K562 (cell line): Measurements from ENCODE around the gene AADAC. TPM values are rescaled to one million over a fixed set of nuclear protein-coding genes. Genes with fewer than 3 reads are reported as not detected.

Source experiments
- ARID1B ChIP-seq: fragments of 450-650 bp; IDR thresholded peaks from 2 replicates; pipeline ENCODE4 v1.6.1; 2016; ENCODE audit warnings: antibody characterized with exemption, mild to moderate bottlenecking, inconsistent platforms
- CSDE1 ChIP-seq, 2 experiments: fragments of 450-650 bp; IDR thresholded peaks; 2 replicates each; pipeline ENCODE4 v1.6.1; 2016; ENCODE audit warnings: mild to moderate bottlenecking in 1 of 2
- ELF4 ChIP-seq: fragments of 450-650 bp; formaldehyde crosslinking; IDR thresholded peaks from 2 replicates; pipeline ENCODE4 v1.4.0; 2022; ENCODE audit warnings: missing genetic modification characterization
- NR1H2 ChIP-seq: sonication (generic); formaldehyde crosslinking; IDR thresholded peaks from 2 replicates; pipeline ENCODE4 v1.4.0; 2020; ENCODE audit warnings: mild to moderate bottlenecking, missing genetic modification reagents
- NR3C1 ChIP-seq: sonication (generic); formaldehyde crosslinking; IDR thresholded peaks from 2 replicates; pipeline ENCODE4 v1.8.1; 2022; ENCODE audit warnings: missing genetic modification reagents
- PHTF2 ChIP-seq: fragments of 250-450 bp; sonication (Bioruptor Pico); IDR thresholded peaks from 2 replicates; pipeline ENCODE4 v1.5.0; 2021; ENCODE audit warnings: mild to moderate bottlenecking
- SIN3A ChIP-seq, 2 experiments: fragments of 150-350 bp in 1 of 2; IDR thresholded peaks; 2 replicates each; pipeline ENCODE4 v1.6.1; 2011 to 2016; ENCODE audit warnings: borderline replicate concordance in 2 of 2, low read depth in 2 of 2, low read length in 2 of 2, mild to moderate bottlenecking in 2 of 2, moderate library complexity in 2 of 2; ENCODE audit not compliant: control insufficient read depth in 1 of 2
- SIX5 ChIP-seq, 2 experiments: IDR thresholded peaks; 2 replicates each; pipeline ENCODE4 v1.6.1; 2011; ENCODE audit warnings: low read length in 2 of 2, borderline replicate concordance in 1 of 2, low read depth in 1 of 2, mild to moderate bottlenecking in 1 of 2, moderate library complexity in 1 of 2; ENCODE audit not compliant: insufficient read depth in 1 of 2
- SMARCA4 ChIP-seq: fragments of 450-650 bp; IDR thresholded peaks from 2 replicates; pipeline ENCODE4 v1.6.1; 2016
- SRSF1 ChIP-seq: fragments of 200-400 bp; formaldehyde crosslinking; IDR thresholded peaks from 2 replicates; pipeline ENCODE4 v1.6.1; 2017; ENCODE audit warnings: mild to moderate bottlenecking, low read depth, low read length, moderate library complexity
- TAF9B ChIP-seq: fragments of 450-650 bp; IDR thresholded peaks from 2 replicates; pipeline ENCODE4 v1.6.1; 2018; ENCODE audit warnings: mild to moderate bottlenecking; ENCODE audit not compliant: partially characterized antibody
- TRIM28 ChIP-seq: fragments of 450-650 bp; IDR thresholded peaks from 2 replicates; pipeline ENCODE4 v1.6.1; 2017
- TSC22D4 ChIP-seq: fragments of 450-650 bp; IDR thresholded peaks from 2 replicates; pipeline ENCODE4 v1.6.1; 2016; ENCODE audit warnings: missing genetic modification characterization, missing biosample characterization, control low read depth
- WHSC1 ChIP-seq: IDR thresholded peaks from one replicate; pipeline ENCODE4 v1.6.1; 2012; ENCODE audit warnings: low read length, control low read depth, inconsistent platforms
- ZKSCAN8 ChIP-seq: fragments of 200-800 bp; sonication (Bioruptor generic); IDR thresholded peaks from 2 replicates; pipeline ENCODE4 v1.6.1; 2016; ENCODE audit warnings: missing genetic modification characterization, missing compliant biosample characterization
- ZNF23 ChIP-seq: fragments of 250-450 bp; sonication (Bioruptor Pico); IDR thresholded peaks from 2 replicates; pipeline ENCODE4 v1.4.0; 2020; ENCODE audit warnings: mild to moderate bottlenecking
- ZNF324 ChIP-seq: fragments of 250-450 bp; sonication (Bioruptor Pico); IDR thresholded peaks from 2 replicates; pipeline ENCODE4 v1.4.0; 2020; ENCODE audit warnings: mild to moderate bottlenecking
- ZNF384 ChIP-seq: IDR thresholded peaks from 2 replicates; pipeline ENCODE4 v1.6.1; 2012; ENCODE audit warnings: low read depth, low read length, improper control_type of control experiment
- ZNF436 ChIP-seq: fragments of 250-450, 450-650 bp; sonication (Bioruptor Pico); formaldehyde crosslinking; IDR thresholded peaks from 2 replicates; pipeline ENCODE4 v1.7.0; 2020; ENCODE audit warnings: mild to moderate bottlenecking
- ZSCAN32 ChIP-seq: fragments of 450-650 bp; formaldehyde crosslinking; IDR thresholded peaks from 2 replicates; pipeline ENCODE4 v1.4.0; 2020; ENCODE audit warnings: mild to moderate bottlenecking, moderate library complexity
- polyA plus RNA-seq, 8 experiments: library from polyadenylated mRNA; depleted of rRNA in 4 of 8; stranded (reverse) in 5 of 8; unstranded in 3 of 8; fragments of >200 nt; fragmentation: Nextera tagmentation in 2 of 8; fragmentation: Illumina TruSeq in 1 of 8; extraction: Ambion mirVana in 2 of 8; extraction: Trizol in 1 of 8; gene quantifications; 2 replicates each; pipeline versions ENCODE4 v1.2.1 to v1.2.3, GENCODE V29; 2011 to 2014; ENCODE audit warnings: inconsistent platforms in 1 of 8, missing spikeins in 1 of 8
- total RNA-seq, 7 experiments: library from RNA; depleted of rRNA in 6 of 7; stranded (reverse); fragments of >200 nt in 6 of 7; fragmentation: Illumina TruSeq in 2 of 7; extraction: Trizol in 2 of 7; gene quantifications; 2 replicates each; pipeline versions ENCODE4 v1.2.1 to v1.2.3, GENCODE V29; 2011 to 2021; ENCODE audit warnings: low replicate concordance in 1 of 7
- TF ChIP-seq, protein P1 (sequence below): fragments of 250-450 bp; sonication (Bioruptor Pico); IDR thresholded peaks from 2 replicates; pipeline ENCODE4 v1.4.0; 2020
- TF ChIP-seq, protein P2 (sequence below), 2 experiments: IDR thresholded peaks; 2 replicates each; pipeline ENCODE4 v1.6.1; 2012; ENCODE audit warnings: improper control_type of control experiment in 2 of 2, low read depth in 2 of 2, low read length in 2 of 2, borderline replicate concordance in 1 of 2
- TF ChIP-seq, protein P3 (sequence below): fragments of 250-450 bp; sonication (Bioruptor Pico); IDR thresholded peaks from 2 replicates; pipeline ENCODE4 v1.8.0; 2022; ENCODE audit warnings: moderate library complexity, mild to moderate bottlenecking, inconsistent platforms

Gene AADAC
- total and polyA plus RNA-seq, 9 of the 15 experiments (the other 6 are each of a cell fraction or from before 2014, with no cell fraction given) = 0.47 TPM; not detected in 8

DNA sequence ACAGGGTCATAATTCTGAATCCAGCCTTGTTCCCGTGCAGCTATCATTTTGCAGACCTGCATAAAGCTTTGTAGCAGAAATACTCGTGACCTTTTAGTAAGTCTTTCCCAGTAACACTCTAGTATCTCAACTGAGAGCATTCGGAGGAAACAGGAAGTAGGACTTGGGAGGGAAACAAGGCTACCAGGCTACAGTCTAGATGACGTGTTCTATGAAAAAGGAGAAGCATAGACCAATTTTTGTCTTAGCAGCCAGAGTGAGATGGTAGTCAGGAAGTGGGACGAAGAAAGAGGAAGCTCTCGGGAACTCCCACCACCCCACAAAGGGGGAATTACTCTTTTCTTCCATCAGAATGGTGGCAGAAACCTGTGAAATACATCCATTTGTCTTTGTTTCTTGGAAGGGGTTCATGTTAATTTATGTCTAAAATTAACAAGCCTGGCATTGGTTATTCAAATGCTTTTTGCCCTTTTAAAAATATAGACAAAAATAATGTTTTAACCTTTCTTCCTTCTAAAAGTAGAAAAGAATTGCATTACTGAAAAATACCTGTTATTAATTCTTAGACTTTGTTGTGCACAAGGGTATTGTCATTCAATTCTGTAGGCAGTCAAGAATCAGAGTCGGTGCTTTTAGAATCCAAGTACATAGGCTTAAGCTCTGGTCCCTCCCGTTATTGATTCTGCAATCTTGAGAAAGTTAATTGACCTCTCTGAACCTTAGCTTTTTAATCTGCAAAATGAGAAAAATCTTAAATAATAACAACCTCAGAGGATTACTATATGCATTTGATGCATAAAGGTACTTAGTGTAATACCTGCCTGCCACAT lies 57.9 kb downstream of the AADAC start (continued):
- TF ChIP-seq TSC22D4 (tag) (no peak), SMARCA4 (peak; percentile 26; the same call in 1 of the 2 replicates), ARID1B (peak; percentile 50; the same call in 1 of the 2 replicates), NR1H2 (CRISPR knock-in tag) (no peak), CSDE1 (IDR thresholded peaks at IDR 0.05) (no peak), ZNF436 (CRISPR knock-in tag) (no peak), PHTF2 (CRISPR knock-in tag) (no peak), ZNF384 (no peak), SIN3A (IDR thresholded peaks at IDR 0.05; ENCODE audit: borderline replicate concordance in 2 of 2, control insufficient read depth in 1 of 2, low read depth in 2 of 2, low read length in 2 of 2) (no peak), WHSC1 (no peak), SRSF1 (no peak), ZSCAN32 (CRISPR knock-in tag) (no peak), TAF9B (no peak), ZNF324 (CRISPR knock-in tag) (no peak), NR3C1 (CRISPR knock-in tag) (no peak), ZKSCAN8 (CRISPR knock-in tag) (no peak), SIX5 (IDR thresholded peaks at IDR 0.05; ENCODE audit: borderline replicate concordance in 1 of 2, insufficient read depth in 1 of 2, low read depth in 1 of 2, low read length in 2 of 2) (no peak), ZNF23 (CRISPR knock-in tag) (no peak), TRIM28 (no peak), ELF4 (CRISPR knock-in tag) (peak; percentile 37; the same call in 1 of the 2 replicates)
- TF ChIP-seq, protein P1, sequence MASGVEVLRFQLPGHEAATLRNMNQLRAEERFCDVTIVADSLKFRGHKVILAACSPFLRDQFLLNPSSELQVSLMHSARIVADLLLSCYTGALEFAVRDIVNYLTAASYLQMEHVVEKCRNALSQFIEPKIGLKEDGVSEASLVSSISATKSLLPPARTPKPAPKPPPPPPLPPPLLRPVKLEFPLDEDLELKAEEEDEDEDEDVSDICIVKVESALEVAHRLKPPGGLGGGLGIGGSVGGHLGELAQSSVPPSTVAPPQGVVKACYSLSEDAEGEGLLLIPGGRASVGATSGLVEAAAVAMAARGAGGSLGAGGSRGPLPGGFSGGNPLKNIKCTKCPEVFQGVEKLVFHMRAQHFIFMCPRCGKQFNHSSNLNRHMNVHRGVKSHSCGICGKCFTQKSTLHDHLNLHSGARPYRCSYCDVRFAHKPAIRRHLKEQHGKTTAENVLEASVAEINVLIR (CRISPR knock-in tag) = no peak
- TF ChIP-seq, protein P2, sequence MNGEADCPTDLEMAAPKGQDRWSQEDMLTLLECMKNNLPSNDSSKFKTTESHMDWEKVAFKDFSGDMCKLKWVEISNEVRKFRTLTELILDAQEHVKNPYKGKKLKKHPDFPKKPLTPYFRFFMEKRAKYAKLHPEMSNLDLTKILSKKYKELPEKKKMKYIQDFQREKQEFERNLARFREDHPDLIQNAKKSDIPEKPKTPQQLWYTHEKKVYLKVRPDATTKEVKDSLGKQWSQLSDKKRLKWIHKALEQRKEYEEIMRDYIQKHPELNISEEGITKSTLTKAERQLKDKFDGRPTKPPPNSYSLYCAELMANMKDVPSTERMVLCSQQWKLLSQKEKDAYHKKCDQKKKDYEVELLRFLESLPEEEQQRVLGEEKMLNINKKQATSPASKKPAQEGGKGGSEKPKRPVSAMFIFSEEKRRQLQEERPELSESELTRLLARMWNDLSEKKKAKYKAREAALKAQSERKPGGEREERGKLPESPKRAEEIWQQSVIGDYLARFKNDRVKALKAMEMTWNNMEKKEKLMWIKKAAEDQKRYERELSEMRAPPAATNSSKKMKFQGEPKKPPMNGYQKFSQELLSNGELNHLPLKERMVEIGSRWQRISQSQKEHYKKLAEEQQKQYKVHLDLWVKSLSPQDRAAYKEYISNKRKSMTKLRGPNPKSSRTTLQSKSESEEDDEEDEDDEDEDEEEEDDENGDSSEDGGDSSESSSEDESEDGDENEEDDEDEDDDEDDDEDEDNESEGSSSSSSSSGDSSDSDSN (IDR thresholded peaks at IDR 0.05; ENCODE audit: borderline replicate concordance in 1 of 2, low read depth in 2 of 2, low read length in 2 of 2) = 0 out of 4 replicates have a peak, but pooled peaks of 1 of the 2 experiments have one; percentile 25
- TF ChIP-seq, protein P3, sequence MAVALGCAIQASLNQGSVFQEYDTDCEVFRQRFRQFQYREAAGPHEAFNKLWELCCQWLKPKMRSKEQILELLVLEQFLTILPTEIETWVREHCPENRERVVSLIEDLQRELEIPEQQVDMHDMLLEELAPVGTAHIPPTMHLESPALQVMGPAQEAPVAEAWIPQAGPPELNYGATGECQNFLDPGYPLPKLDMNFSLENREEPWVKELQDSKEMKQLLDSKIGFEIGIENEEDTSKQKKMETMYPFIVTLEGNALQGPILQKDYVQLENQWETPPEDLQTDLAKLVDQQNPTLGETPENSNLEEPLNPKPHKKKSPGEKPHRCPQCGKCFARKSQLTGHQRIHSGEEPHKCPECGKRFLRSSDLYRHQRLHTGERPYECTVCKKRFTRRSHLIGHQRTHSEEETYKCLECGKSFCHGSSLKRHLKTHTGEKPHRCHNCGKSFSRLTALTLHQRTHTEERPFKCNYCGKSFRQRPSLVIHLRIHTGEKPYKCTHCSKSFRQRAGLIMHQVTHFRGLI (CRISPR knock-in tag) = no peak
